SH-SY5Y (cell line): Measurements from ENCODE around the gene SLAMF7.

Source experiments
- GATA2 ChIP-seq: IDR thresholded peaks from 2 replicates; pipeline ENCODE4 v1.6.1; 2011; ENCODE audit warnings: mild to moderate bottlenecking, low read depth, low read length
- GATA3 ChIP-seq: IDR thresholded peaks from 2 replicates; pipeline ENCODE4 v1.6.1; 2011; ENCODE audit warnings: low read depth, mild to moderate bottlenecking, low read length, moderate library complexity

DNA sequence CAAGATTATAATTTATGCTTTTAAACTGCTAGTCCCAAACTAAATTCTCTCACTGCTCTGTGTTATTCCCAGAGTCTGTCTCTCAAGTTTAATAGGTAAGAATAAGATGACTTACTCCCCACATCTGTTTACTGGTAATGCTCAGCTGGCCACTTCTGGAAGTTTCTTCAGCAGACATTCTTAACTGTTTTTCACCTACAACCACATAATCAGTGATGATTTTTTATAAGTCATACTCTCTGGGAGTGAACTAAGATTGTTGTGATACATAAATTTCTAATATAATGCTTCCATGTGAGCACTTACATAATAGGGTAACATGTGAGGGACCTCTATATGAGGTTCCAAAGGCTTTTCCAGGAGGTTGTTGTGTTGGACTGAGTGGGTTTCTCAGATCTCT lies 8.7 kb downstream of the SLAMF7 start:
- TF ChIP-seq GATA2 (no peak), GATA3 (no peak)
